GM23338 (cell line): ENCODE results near the gene FOXL1.

Experiments
- CTCF ChIP-seq, 2 experiments: fragments of 200-600 bp in 1 of 2; sonication (generic) in 1 of 2; conservative IDR thresholded peaks; 2 replicates each; pipeline versions ENCODE4 v1.5.1 to v1.6.1; 2016 to 2017; ENCODE audit warnings: antibody characterized with exemption in 2 of 2, low read depth in 2 of 2, mild to moderate bottlenecking in 2 of 2, moderate library complexity in 1 of 2
- EZH2phosphoT487 ChIP-seq: fragments of 200-600 bp; sonication (generic); IDR thresholded peaks from one replicate; pipeline ENCODE4 v1.8.1; 2018; ENCODE audit warnings: antibody characterized with exemption; ENCODE audit not compliant: unreplicated experiment
- POLR2AphosphoS5 ChIP-seq: IDR thresholded peaks from 2 replicates; pipeline ENCODE4 v1.6.1; 2016; ENCODE audit warnings: antibody characterized with exemption, low read depth

DNA sequence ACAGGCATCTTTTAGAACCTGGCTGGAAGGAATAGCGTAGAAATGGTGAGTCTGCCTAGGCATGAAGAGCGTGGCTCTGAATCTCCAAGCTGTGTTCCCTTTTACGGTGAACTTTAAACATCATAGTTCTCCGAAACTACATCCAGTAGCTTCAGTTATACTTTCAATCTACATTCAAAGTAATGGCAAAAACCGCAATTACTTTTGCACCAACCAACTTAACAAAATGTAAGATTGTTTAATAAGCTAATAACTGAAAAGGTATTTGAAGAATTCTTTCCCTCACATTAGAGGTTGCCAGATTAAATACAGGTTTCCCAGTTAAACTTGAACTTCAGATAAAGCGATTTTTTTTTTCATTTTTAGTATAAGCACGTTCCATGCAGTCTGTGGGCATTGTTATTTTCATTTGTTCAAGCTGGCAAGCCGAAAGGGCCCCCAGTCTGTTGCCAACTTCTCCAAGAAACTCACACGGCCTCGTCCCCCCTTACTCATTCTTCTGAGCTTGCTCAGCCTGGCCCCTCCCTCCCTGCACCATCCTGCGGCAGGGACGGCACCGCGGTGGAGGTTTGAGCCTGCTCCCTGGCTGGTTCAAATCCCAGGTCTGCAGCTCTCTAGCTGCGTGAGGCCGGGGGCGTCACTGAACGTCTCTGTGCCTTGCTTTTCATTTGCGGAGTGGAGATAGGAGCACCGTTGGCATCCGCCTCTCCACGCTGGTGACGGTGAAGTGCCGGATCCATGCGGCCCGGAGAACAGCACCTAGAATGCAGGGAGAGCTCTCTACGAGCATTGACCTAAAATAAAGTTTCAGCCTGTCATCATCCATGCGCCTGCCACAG, 19.8 kb upstream of the FOXL1 start:
- TF ChIP-seq CTCF (conservative IDR thresholded peaks at IDR 0.05; ENCODE audit: low read depth in 2 of 2) (no peak), EZH2phosphoT487 (no peak), POLR2AphosphoS5 (no peak)
